H9 (cell line): Measurements from ENCODE around the gene GDF15. TPM values are rescaled to one million over a fixed set of nuclear protein-coding genes. Genes with fewer than 3 reads are reported as not detected.
A peak's percentile ranks its signal among the peaks of the same experiment; 100 is the strongest.
"Not testable (repeated sequence)": the region's sequence is repeated elsewhere in the genome, so short reads cannot be mapped to it uniquely, and the experiment has no call there.

Experiments used
- DNase-seq: peaks from one replicate; pipeline ENCODE4 v3.0.0-alpha.2; 2017
- H2AFZ ChIP-seq: one replicate; pipeline ENCODE4 v1.6.1; 2013; ENCODE audit warnings: mild to moderate bottlenecking, low read length, control low read depth, moderate library complexity
- H2AK5ac ChIP-seq: 2 replicates; pipeline ENCODE4 v1.6.1; 2013; ENCODE audit warnings: low read length, control low read depth, mixed read lengths; ENCODE audit not compliant: insufficient read length
- H2BK120ac ChIP-seq: one replicate; pipeline ENCODE4 v1.6.1; 2013; ENCODE audit warnings: low read depth, mild to moderate bottlenecking, low read length, control low read depth, inconsistent platforms; ENCODE audit not compliant: poor library complexity, severe bottlenecking
- H2BK12ac ChIP-seq: 2 replicates; pipeline ENCODE4 v1.6.1; 2013; ENCODE audit warnings: low read length, control low read depth, mixed read lengths, low read depth; ENCODE audit not compliant: insufficient read length
- H2BK15ac ChIP-seq: 2 replicates; pipeline ENCODE4 v1.6.1; 2013; ENCODE audit warnings: low read depth, low read length, control low read depth
- H2BK20ac ChIP-seq: one replicate; pipeline ENCODE4 v1.6.1; 2013; ENCODE audit warnings: low read depth, mild to moderate bottlenecking, low read length, control low read depth, inconsistent platforms; ENCODE audit not compliant: poor library complexity, severe bottlenecking
- H2BK5ac ChIP-seq: 2 replicates; pipeline ENCODE4 v1.6.1; 2013; ENCODE audit warnings: low read length, control low read depth, mixed read lengths; ENCODE audit not compliant: insufficient read length
- H3K14ac ChIP-seq: 2 replicates; pipeline ENCODE4 v1.6.1; 2013; ENCODE audit warnings: low read length, control low read depth; ENCODE audit not compliant: insufficient read depth
- H3K18ac ChIP-seq: 2 replicates; pipeline ENCODE4 v1.6.1; 2013; ENCODE audit warnings: low read depth, mild to moderate bottlenecking, mixed read lengths, low read length, control low read depth; ENCODE audit not compliant: insufficient read length
- H3K23ac ChIP-seq: 2 replicates; pipeline ENCODE4 v1.6.1; 2013; ENCODE audit warnings: low read length, control low read depth, mixed read lengths, low read depth; ENCODE audit not compliant: insufficient read length
- H3K23me2 ChIP-seq: 2 replicates; pipeline ENCODE4 v1.6.1; 2013; ENCODE audit warnings: low read depth, mild to moderate bottlenecking, mixed read lengths, low read length, control low read depth; ENCODE audit not compliant: insufficient read length, poor library complexity, severe bottlenecking
- H3K27ac ChIP-seq: 2 replicates; pipeline ENCODE4 v1.5.1; 2013; ENCODE audit warnings: low read length, control low read depth, mixed read lengths, low read depth; ENCODE audit not compliant: insufficient read length
- H3K27me3 ChIP-seq: 2 replicates; pipeline ENCODE4 v1.6.1; 2013; ENCODE audit warnings: low read length, control low read depth, inconsistent platforms; ENCODE audit not compliant: insufficient read depth
- H3K4ac ChIP-seq: 2 replicates; pipeline ENCODE4 v1.6.1; 2013; ENCODE audit warnings: low read depth, mild to moderate bottlenecking, control low read depth, inconsistent platforms, low read length, moderate library complexity
- H3K4me1 ChIP-seq: 2 replicates; pipeline ENCODE4 v1.6.1; 2013; ENCODE audit warnings: low read length, control low read depth, inconsistent platforms; ENCODE audit not compliant: insufficient read depth
- H3K4me2 ChIP-seq: 2 replicates; pipeline ENCODE4 v1.6.1; 2013; ENCODE audit warnings: low read length, control low read depth, mixed read lengths; ENCODE audit not compliant: insufficient read length, insufficient read depth
- H3K56ac ChIP-seq: 2 replicates; pipeline ENCODE4 v1.6.1; 2013; ENCODE audit warnings: low read depth, mild to moderate bottlenecking, mixed read lengths, low read length, control low read depth; ENCODE audit not compliant: insufficient read length
- H3K79me1 ChIP-seq: 2 replicates; pipeline ENCODE4 v1.6.1; 2013; ENCODE audit warnings: low read depth, mild to moderate bottlenecking, moderate library complexity, low read length, control low read depth, inconsistent platforms; ENCODE audit not compliant: insufficient read depth, poor library complexity, severe bottlenecking
- H3K79me2 ChIP-seq: 2 replicates; pipeline ENCODE4 v1.6.1; 2013; ENCODE audit warnings: low read length, control low read depth, inconsistent platforms; ENCODE audit not compliant: insufficient read depth
- H3K9ac ChIP-seq: 2 replicates; pipeline ENCODE4 v1.6.1; 2013; ENCODE audit warnings: low read length, control low read depth, mixed read lengths; ENCODE audit not compliant: insufficient read length; ENCODE audit errors: extremely low read depth
- H3K9me3 ChIP-seq: one replicate; pipeline ENCODE4 v1.6.1; 2013; ENCODE audit warnings: low read depth, low read length, inconsistent platforms; ENCODE audit not compliant: control insufficient read depth
- H3T11ph ChIP-seq: one replicate; pipeline ENCODE4 v1.6.1; 2013; ENCODE audit warnings: mild to moderate bottlenecking, low read length, control low read depth, inconsistent platforms
- H4K20me1 ChIP-seq: one replicate; pipeline ENCODE4 v1.6.1; 2013; ENCODE audit not compliant: control insufficient read depth, insufficient read length, insufficient read depth
- H4K5ac ChIP-seq: 2 replicates; pipeline ENCODE4 v1.6.1; 2013; ENCODE audit warnings: low read depth, mild to moderate bottlenecking, mixed read lengths, low read length, control low read depth; ENCODE audit not compliant: insufficient read length
- H4K8ac ChIP-seq: replicated peaks from 2 replicates; pipeline ENCODE4 v1.6.1; 2013; ENCODE audit warnings: low read length, control low read depth, mixed read lengths, low read depth; ENCODE audit not compliant: insufficient read length
- H4K91ac ChIP-seq: 2 replicates; pipeline ENCODE4 v1.6.1; 2013; ENCODE audit warnings: low read depth, mild to moderate bottlenecking, moderate library complexity, mixed read lengths, low read length, control low read depth; ENCODE audit not compliant: insufficient read length
- H3K27ac Mint-ChIP-seq, 3 experiments: 2 replicates in 2 of 3; 3 replicates in 1 of 3; pipeline ENCODE4 v1.8.0; 2020 to 2021; ENCODE audit warnings: mixed read lengths in 3 of 3, mild to moderate bottlenecking in 1 of 3, moderate library complexity in 1 of 3
- H3K27me3 Mint-ChIP-seq: 2 replicates; pipeline ENCODE4 v1.8.0; 2021; ENCODE audit warnings: low read depth, mild to moderate bottlenecking, moderate library complexity, mixed read lengths
- H3K36me3 Mint-ChIP-seq, 3 experiments: 2 replicates in 2 of 3; 3 replicates in 1 of 3; pipeline ENCODE4 v1.8.0; 2020 to 2021; ENCODE audit warnings: low read depth in 3 of 3, mixed read lengths in 3 of 3; ENCODE audit not compliant: insufficient read depth in 1 of 3
- H3K4me1 Mint-ChIP-seq, 2 experiments: 2 replicates each; pipeline ENCODE4 v1.8.0; 2020; ENCODE audit warnings: mixed read lengths in 2 of 2
- H3K4me3 Mint-ChIP-seq, 2 experiments: 2 replicates in 1 of 2; 3 replicates in 1 of 2; pipeline ENCODE4 v1.8.0; 2020 to 2021; ENCODE audit warnings: mild to moderate bottlenecking in 2 of 2, mixed read lengths in 2 of 2, moderate library complexity in 1 of 2
- H3K9me3 Mint-ChIP-seq, 2 experiments: 2 replicates in 1 of 2; 3 replicates in 1 of 2; pipeline ENCODE4 v1.8.0; 2020; ENCODE audit warnings: mild to moderate bottlenecking in 2 of 2, mixed read lengths in 2 of 2, moderate library complexity in 1 of 2
- WGBS: extraction: QIAGEN DNeasy Blood & Tissue Kit; methylation state at CpG from one replicate; pipeline ENCODE4 v1.1.7; 2013; ENCODE audit warnings: missing lambda C conversion rate, low lambda C conversion rate, mixed read lengths; ENCODE audit not compliant: insufficient read length; ENCODE audit errors: extremely low coverage; 5-methylcytosine and 5-hydroxymethylcytosine counted together
- total RNA-seq: library from RNA; stranded (reverse); gene quantifications from 2 replicates; pipeline ENCODE4 v1.2.1, GENCODE V29; 2021
- TF ChIP-seq, protein P1 (sequence below): fragments of 200-600 bp; sonication (generic); conservative IDR thresholded peaks from 3 replicates; pipeline ENCODE4 v1.8.0; 2021; ENCODE audit warnings: antibody characterized with exemption, mild to moderate bottlenecking

GDF15 gene
- total RNA-seq, 1 experiment from 2014 or later: 5.7 TPM

DNA sequence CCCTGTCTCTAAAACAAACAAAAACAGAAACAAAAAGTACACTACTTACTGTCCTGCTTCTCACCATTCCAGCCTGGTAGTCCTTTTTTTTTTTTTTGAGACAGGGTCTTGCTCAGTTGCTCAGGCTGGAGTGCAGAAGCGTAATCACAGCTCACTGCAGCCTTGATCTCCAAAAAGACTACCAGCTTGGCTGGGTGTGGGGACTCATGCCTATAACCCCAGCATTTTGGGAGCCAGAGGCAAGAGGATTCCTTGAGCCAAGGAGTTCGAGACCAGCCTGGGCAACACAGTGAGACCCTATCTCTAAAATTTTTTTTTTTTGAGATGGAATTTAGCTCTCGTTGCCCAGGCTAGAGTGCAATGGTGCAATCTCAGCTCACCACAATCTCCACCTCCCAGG is 5.1 kb upstream of the GDF15 start:
- no peaks in the 10 kb centered on the region for H3K23me2 ChIP-seq
- TF ChIP-seq, protein P1, sequence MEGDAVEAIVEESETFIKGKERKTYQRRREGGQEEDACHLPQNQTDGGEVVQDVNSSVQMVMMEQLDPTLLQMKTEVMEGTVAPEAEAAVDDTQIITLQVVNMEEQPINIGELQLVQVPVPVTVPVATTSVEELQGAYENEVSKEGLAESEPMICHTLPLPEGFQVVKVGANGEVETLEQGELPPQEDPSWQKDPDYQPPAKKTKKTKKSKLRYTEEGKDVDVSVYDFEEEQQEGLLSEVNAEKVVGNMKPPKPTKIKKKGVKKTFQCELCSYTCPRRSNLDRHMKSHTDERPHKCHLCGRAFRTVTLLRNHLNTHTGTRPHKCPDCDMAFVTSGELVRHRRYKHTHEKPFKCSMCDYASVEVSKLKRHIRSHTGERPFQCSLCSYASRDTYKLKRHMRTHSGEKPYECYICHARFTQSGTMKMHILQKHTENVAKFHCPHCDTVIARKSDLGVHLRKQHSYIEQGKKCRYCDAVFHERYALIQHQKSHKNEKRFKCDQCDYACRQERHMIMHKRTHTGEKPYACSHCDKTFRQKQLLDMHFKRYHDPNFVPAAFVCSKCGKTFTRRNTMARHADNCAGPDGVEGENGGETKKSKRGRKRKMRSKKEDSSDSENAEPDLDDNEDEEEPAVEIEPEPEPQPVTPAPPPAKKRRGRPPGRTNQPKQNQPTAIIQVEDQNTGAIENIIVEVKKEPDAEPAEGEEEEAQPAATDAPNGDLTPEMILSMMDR: no peak
- H3K27ac ChIP-seq: no peak overlapping the region
- no peaks in the 10 kb centered on the region for H4K20me1 ChIP-seq
- no peak overlapping the region for H3K23ac ChIP-seq
- no peak overlapping the region for H3K56ac ChIP-seq
- no peak overlapping the region for H3K18ac ChIP-seq
- H3K4me1 Mint-ChIP-seq: peaks cover 19 to 22% of the 10 kb centered on the region in 2 experiments
- no peaks in the 10 kb centered on the region for H3K79me1 ChIP-seq
- no peak overlapping the region for H2BK20ac ChIP-seq
- H3K9me3 ChIP-seq: no peaks in the 10 kb centered on the region
- no peaks in the 10 kb centered on the region for H3K4me1 ChIP-seq
- no peak overlapping the region for H4K91ac ChIP-seq
- no peaks in the 10 kb centered on the region for H3K27me3 ChIP-seq
- H3K4me3 Mint-ChIP-seq: no peak overlapping the region
- no peak overlapping the region for H4K8ac ChIP-seq
- H2BK120ac ChIP-seq: no peak overlapping the region
- DNase-seq: no peak
- H2BK15ac ChIP-seq: no peak overlapping the region
- H3K4me2 ChIP-seq: no peak overlapping the region
- no peak overlapping the region for H3T11ph ChIP-seq
- no peaks in the 10 kb centered on the region for H3K79me2 ChIP-seq
- no peak overlapping the region for H3K4ac ChIP-seq
- H3K27me3 Mint-ChIP-seq: no peaks in the 10 kb centered on the region; the same call in 1 of the 2 replicates
- H3K27ac Mint-ChIP-seq: peak overlapping the region in 1 of 3 experiments; percentile 27; a peak in 1 of 7 replicates
- peaks cover 0 to 2% (median 0%) of the 10 kb centered on the region in 3 experiments; a peak in 1 of 7 replicates for H3K36me3 Mint-ChIP-seq
- H3K14ac ChIP-seq: no peak overlapping the region
- H3K9ac ChIP-seq: no peak overlapping the region
- H2BK5ac ChIP-seq: no peak overlapping the region
- H2AK5ac ChIP-seq: no peak overlapping the region
- H4K5ac ChIP-seq: no peak overlapping the region
- WGBS: no CpG with 5 or more reads among the region's 3 CpGs
- no peaks in the 10 kb centered on the region; a peak in 1 of 5 replicates for H3K9me3 Mint-ChIP-seq
- no peak overlapping the region for H2BK12ac ChIP-seq
- H2AFZ ChIP-seq: no peak overlapping the region

DNA sequence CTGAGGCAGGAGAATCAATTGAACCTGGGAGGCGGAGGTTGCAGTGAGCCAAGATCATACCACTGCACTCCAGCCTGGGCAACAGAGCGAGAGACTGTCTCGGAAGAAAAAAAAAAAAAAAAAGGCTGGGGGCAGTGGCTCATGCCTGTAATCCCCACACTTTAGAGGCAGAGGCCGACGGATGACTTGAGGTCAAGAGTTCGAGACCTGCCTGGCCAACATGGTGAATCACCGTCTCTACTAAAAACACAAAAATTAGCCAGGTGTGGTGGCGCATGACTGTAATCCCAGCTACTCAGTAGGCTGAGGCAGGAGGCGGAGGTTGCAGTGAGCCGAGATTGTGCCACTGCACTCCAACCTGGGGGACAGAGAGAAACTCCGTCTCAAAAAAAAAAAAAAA is 2.3 kb upstream of the GDF15 start:
- not testable (repeated sequence) for H3K18ac ChIP-seq, H3K23ac ChIP-seq, H3K4me1 ChIP-seq, DNase-seq, H3K79me2 ChIP-seq, H3K4me2 ChIP-seq, H2BK12ac ChIP-seq, H3K27me3 ChIP-seq, H3K56ac ChIP-seq, H3K4me3 Mint-ChIP-seq, H3K27ac Mint-ChIP-seq, H3K9me3 ChIP-seq, H3K4ac ChIP-seq, H3K79me1 ChIP-seq, H2AFZ ChIP-seq, H4K5ac ChIP-seq, H3K9ac ChIP-seq, H4K20me1 ChIP-seq, H3T11ph ChIP-seq, H3K36me3 Mint-ChIP-seq, H3K27ac ChIP-seq, H3K23me2 ChIP-seq, H2BK120ac ChIP-seq, H2BK20ac ChIP-seq, H2BK15ac ChIP-seq, H4K8ac ChIP-seq, H2AK5ac ChIP-seq, H4K91ac ChIP-seq, H2BK5ac ChIP-seq, H3K14ac ChIP-seq, H3K9me3 Mint-ChIP-seq
- Mint-ChIP-seq H3K4me1 (peaks cover 26% of the 10 kb centered on the region in 2 experiments), H3K27me3 (peaks cover 18% of the 10 kb centered on the region)
- WGBS: no CpG with 5 or more reads among the region's 11 CpGs
